Measurements from ENCODE around the gene CITED2. TPM values are rescaled to one million over a fixed set of nuclear protein-coding genes. Genes with fewer than 3 reads are reported as not detected.

CITED2 gene
- total RNA-seq: 147 TPM

- TF ChIP-seq CTCF (IDR thresholded peaks at IDR 0.05): peak in 2 of 3 experiments; percentile 20 to 30
- peak within 1 kb of the TSS; percentile 69 to 75 for H3K4me3 ChIP-seq
- H3K27ac ChIP-seq: peak within 1 kb of the TSS; percentile 92 to 93
- H3K36me3 ChIP-seq: peaks cover 0 to 14% of the 10 kb centered on the region in 2 donors
- peaks cover 0 to 21% of the 10 kb centered on the region in 2 donors for H3K4me1 ChIP-seq
- no peaks in the 10 kb centered on the region for H3K9me3 ChIP-seq
- no peaks in the 10 kb centered on the region for H3K27me3 ChIP-seq
- peak; percentile 72 to 97 for DNase-seq (ENCODE audit: low spot score in 2 of 2)
- intact Hi-C loops (cut with DNase I): loop anchor here (2.0 to 10.0 kb wide), 13 partner anchors 166 to 1610 kb away; no protein-coding TSS in a partner anchor
Observed at GRCh38 chr6:139374357-139375225, at the start of gene CITED2. Gene CITED2 (minus strand): TSS chr6:139374648. CDS start chr6:139373944, 704 bp downstream.

GRCh38 chr6:139423037-139423703 is 48.7 kb upstream of the CITED2 start:
- no peak overlapping the region for H3K4me3 ChIP-seq
- DNase-seq (ENCODE audit: low spot score in 2 of 2): no peak
- no peaks in the 10 kb centered on the region for H3K27me3 ChIP-seq
- intact Hi-C loops (cut with DNase I): no loop called here
- no peaks in the 10 kb centered on the region for H3K36me3 ChIP-seq
- no peaks in the 10 kb centered on the region for H3K9me3 ChIP-seq
- no peak for TF ChIP-seq CTCF (IDR thresholded peaks at IDR 0.05)
- H3K4me1 ChIP-seq: no peaks in the 10 kb centered on the region
- H3K27ac ChIP-seq: no peak overlapping the region

- no peak for TF ChIP-seq CTCF (IDR thresholded peaks at IDR 0.05)
- Histone ChIP-seq H3K27ac (no peak overlapping the region), H3K36me3 (no peaks in the 10 kb centered on the region), H3K4me3 (no peak overlapping the region), H3K4me1 (no peaks in the 10 kb centered on the region), H3K9me3 (no peaks in the 10 kb centered on the region), H3K27me3 (no peaks in the 10 kb centered on the region)
- DNase-seq (ENCODE audit: low spot score in 2 of 2): no peak
- intact Hi-C loops (cut with DNase I): no loop called here
Observed at GRCh38 chr6:139422105-139423036, 47.9 kb upstream of the CITED2 start.

- intact Hi-C loops (cut with DNase I): no loop called here
- Histone ChIP-seq H3K9me3 (no peaks in the 10 kb centered on the region), H3K36me3 (no peaks in the 10 kb centered on the region), H3K4me3 (no peak overlapping the region), H3K27me3 (no peaks in the 10 kb centered on the region), H3K27ac (no peak overlapping the region), H3K4me1 (no peaks in the 10 kb centered on the region)
- no peak for DNase-seq (ENCODE audit: low spot score in 2 of 2)
- TF ChIP-seq CTCF (IDR thresholded peaks at IDR 0.05): no peak
Observed at GRCh38 chr6:139418481-139419132, 44.2 kb upstream of the CITED2 start.

GRCh38 chr6:139416146-139416545 is 41.7 kb upstream of the CITED2 start:
- DNase-seq (ENCODE audit: low spot score in 2 of 2): no peak
- intact Hi-C loops (cut with DNase I): no loop called here
- no peak for TF ChIP-seq CTCF (IDR thresholded peaks at IDR 0.05)
- Histone ChIP-seq H3K27ac (no peak overlapping the region), H3K4me1 (no peaks in the 10 kb centered on the region), H3K4me3 (no peak overlapping the region), H3K36me3 (no peaks in the 10 kb centered on the region), H3K9me3 (no peaks in the 10 kb centered on the region), H3K27me3 (no peaks in the 10 kb centered on the region)
